Osteoblast (primary cell): ENCODE measurements around the gene GALT. TPM values are rescaled to one million over a fixed set of nuclear protein-coding genes. Genes with fewer than 3 reads are reported as not detected.

Experiments used
- DNase-seq: peaks from one replicate; pipeline ENCODE4 v3.0.0; 2011; ENCODE audit warnings: low spot score, mixed read lengths; ENCODE audit not compliant: insufficient read length; ENCODE audit errors: missing footprints
- H2AFZ ChIP-seq: 2 replicates; pipeline ENCODE4 v1.6.0; 2011; ENCODE audit warnings: mild to moderate bottlenecking, low read length
- H3K27ac ChIP-seq: 2 replicates; pipeline ENCODE4 v1.5.1; 2011; ENCODE audit warnings: mild to moderate bottlenecking, low read depth, low read length, moderate library complexity
- H3K27me3 ChIP-seq: 2 replicates; pipeline ENCODE4 v1.6.0; 2012; ENCODE audit warnings: mild to moderate bottlenecking, control low read depth, inconsistent platforms, low read length, moderate library complexity; ENCODE audit not compliant: insufficient read depth
- H3K36me3 ChIP-seq: 2 replicates; pipeline ENCODE4 v1.5.1; 2011; ENCODE audit warnings: mild to moderate bottlenecking, low read length, control low read depth, moderate library complexity; ENCODE audit not compliant: insufficient read depth
- H3K4me1 ChIP-seq: 2 replicates; pipeline ENCODE4 v1.5.1; 2011; ENCODE audit warnings: mild to moderate bottlenecking, low read length, control low read depth, moderate library complexity; ENCODE audit not compliant: insufficient read depth
- H3K4me2 ChIP-seq: 2 replicates; pipeline ENCODE4 v1.6.0; 2011; ENCODE audit warnings: mild to moderate bottlenecking, low read length; ENCODE audit not compliant: insufficient read depth
- H3K4me3 ChIP-seq: fragments of 200-600 bp; sonication (generic); 3 replicates; pipeline ENCODE4 v1.5.1; 2012; ENCODE audit warnings: mild to moderate bottlenecking, low read length, inconsistent platforms; ENCODE audit not compliant: insufficient read depth
- H3K79me2 ChIP-seq: 2 replicates; pipeline ENCODE4 v1.6.0; 2012; ENCODE audit warnings: mild to moderate bottlenecking, low read length, control low read depth, inconsistent platforms; ENCODE audit not compliant: insufficient read depth
- H3K9me3 ChIP-seq: 2 replicates; pipeline ENCODE4 v1.5.1; 2011; ENCODE audit warnings: low read depth, low read length, control low read depth
- H4K20me1 ChIP-seq: 2 replicates; pipeline ENCODE4 v1.6.0; 2012; ENCODE audit warnings: mild to moderate bottlenecking, low read length, control low read depth; ENCODE audit not compliant: insufficient read depth
- CTCF ChIP-seq: IDR thresholded peaks from 2 replicates; pipeline ENCODE4 v1.5.1; 2011; ENCODE audit warnings: mild to moderate bottlenecking, low read depth, low read length, moderate library complexity; ENCODE audit errors: extremely low read depth
- total RNA-seq: library from RNA; depleted of rRNA; stranded (reverse); fragments of >200 nt; gene quantifications from 2 replicates; pipeline ENCODE4 v1.2.3, GENCODE V29; 2012

Gene GALT
- total RNA-seq, 1 donor: 32.6 TPM

GRCh38 chr9:34689116-34689470 lies 42.6 kb downstream of the GALT start:
- Histone ChIP-seq H3K79me2 (no peaks in the 10 kb centered on the region), H3K36me3 (no peaks in the 10 kb centered on the region), H3K4me2 (no peak overlapping the region), H4K20me1 (peaks cover 13% of the 10 kb centered on the region), H3K27ac (no peak overlapping the region), H3K4me3 (no peak overlapping the region), H3K9me3 (no peaks in the 10 kb centered on the region), H3K4me1 (peaks cover 5% of the 10 kb centered on the region), H2AFZ (no peak overlapping the region), H3K27me3 (no peaks in the 10 kb centered on the region)
- no peak for TF ChIP-seq CTCF
- no peak for DNase-seq

- no peak for TF ChIP-seq CTCF
- Histone ChIP-seq H3K36me3 (no peaks in the 10 kb centered on the region), H2AFZ (no peak overlapping the region), H3K79me2 (no peaks in the 10 kb centered on the region), H3K4me3 (no peak overlapping the region), H4K20me1 (peaks cover 9% of the 10 kb centered on the region), H3K9me3 (no peaks in the 10 kb centered on the region), H3K27ac (no peak overlapping the region), H3K4me2 (no peak overlapping the region), H3K27me3 (no peaks in the 10 kb centered on the region), H3K4me1 (peaks cover 5% of the 10 kb centered on the region)
- DNase-seq: no peak
Observed at GRCh38 chr9:34689512-34689911, 43.0 kb downstream of the GALT start.

GRCh38 chr9:34690983-34691935 lies 44.8 kb downstream of the GALT start, which contains the start of gene CCL19:
Gene CCL19 (minus strand): TSS chr9:34691276. CDS start chr9:34691139, 137 bp downstream.
- Histone ChIP-seq H4K20me1 (peaks cover 9% of the 10 kb centered on the region), H3K4me3 (no peak within 1 kb of the TSS), H3K27me3 (no peaks in the 10 kb centered on the region), H3K4me1 (peaks cover 4% of the 10 kb centered on the region), H3K27ac (no peak within 1 kb of the TSS), H3K79me2 (no peaks in the 10 kb centered on the region), H3K9me3 (no peaks in the 10 kb centered on the region), H3K36me3 (no peaks in the 10 kb centered on the region), H3K4me2 (no peak within 1 kb of the TSS), H2AFZ (no peak within 1 kb of the TSS)
- DNase-seq: no peak
- no peak for TF ChIP-seq CTCF

GRCh38 chr9:34691936-34692315 lies 45.5 kb downstream of the GALT start:
- no peak for DNase-seq
- Histone ChIP-seq H3K36me3 (no peaks in the 10 kb centered on the region), H3K27ac (no peak overlapping the region), H2AFZ (no peak overlapping the region), H3K9me3 (no peaks in the 10 kb centered on the region), H3K79me2 (no peaks in the 10 kb centered on the region), H3K4me1 (no peaks in the 10 kb centered on the region), H4K20me1 (peaks cover 9% of the 10 kb centered on the region), H3K27me3 (no peaks in the 10 kb centered on the region), H3K4me2 (no peak overlapping the region), H3K4me3 (no peak overlapping the region)
- TF ChIP-seq CTCF: no peak
